ENCODE results near the gene NPM3.

The NPM3 gene

GRCh38 chr10:101749047-101750016 lies 33.9 kb downstream of the NPM3 start:
- DNase-seq = no peak

- DNase-seq = no peak
These were observed 34.8 kb downstream of the NPM3 start for GRCh38 chr10:101748496-101748895.

- no peak for DNase-seq
These were observed 38.1 kb downstream of the NPM3 start for GRCh38 chr10:101745074-101745696.

- no peak for DNase-seq
These were observed 39.0 kb downstream of the NPM3 start for GRCh38 chr10:101744267-101744666.

- DNase-seq = no peak
These were observed 41.3 kb downstream of the NPM3 start for GRCh38 chr10:101741938-101742337.

- no peak for DNase-seq
These were observed 46.6 kb downstream of the NPM3 start for GRCh38 chr10:101736666-101737065.

- DNase-seq = no peak
These were observed 51.1 kb downstream of the NPM3 start for GRCh38 chr10:101732096-101732495.

Data from activated CD4-positive, alpha-beta T cell treated with anti-CD3 and anti-CD28 coated beads, Interleukin-2, amount 50 U/mL, for 16 hours (primary cell).